Skin of body (tissue), 2 donors: ENCODE measurements around the gene PGM2. TPM values are rescaled to one million over a fixed set of nuclear protein-coding genes. Genes with fewer than 3 reads are reported as not detected.

Experiments used
- DNase-seq: peaks from one replicate; lab custom pipeline; 2025; lab: John Stamatoyannopoulos, UW
- total RNA-seq: library from RNA; depleted of rRNA; stranded (reverse); fragments of >200 nt; gene quantifications from one replicate; pipeline ENCODE4 v1.2.3, GENCODE V29; 2014

Gene PGM2
- total RNA-seq, 1 donor from 2014 or later, result 35.5 TPM

DNA sequence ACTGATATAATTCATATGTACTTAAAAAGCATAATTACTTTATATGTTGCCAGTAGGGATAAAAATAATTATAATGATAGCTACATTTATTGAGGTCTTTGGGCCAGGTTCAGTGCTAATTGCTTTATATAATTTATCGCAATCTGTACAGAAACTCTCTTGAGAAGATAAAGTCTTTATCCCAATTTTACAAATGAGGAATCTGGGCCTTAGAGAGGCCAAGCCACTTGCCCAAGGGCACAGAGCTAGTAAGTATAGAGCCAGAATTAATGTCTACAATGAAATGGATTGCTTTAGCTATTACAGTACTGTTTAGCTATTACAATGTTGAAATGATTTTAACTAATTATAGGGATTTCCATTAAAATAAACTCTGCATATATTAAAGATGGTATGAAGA is 33.8 kb downstream of the PGM2 start:
- DNase-seq, result no peak

GRCh38 chr4:37862961-37863360 is 36.5 kb downstream of the PGM2 start:
- no peak for DNase-seq

GRCh38 chr4:37864786-37865185 is 38.3 kb downstream of the PGM2 start:
- no peak for DNase-seq

- DNase-seq, result no peak
Observed at GRCh38 chr4:37865450-37865849, 39.0 kb downstream of the PGM2 start.

GRCh38 chr4:37867102-37867501 is 40.6 kb downstream of the PGM2 start:
- no peak for DNase-seq

DNA sequence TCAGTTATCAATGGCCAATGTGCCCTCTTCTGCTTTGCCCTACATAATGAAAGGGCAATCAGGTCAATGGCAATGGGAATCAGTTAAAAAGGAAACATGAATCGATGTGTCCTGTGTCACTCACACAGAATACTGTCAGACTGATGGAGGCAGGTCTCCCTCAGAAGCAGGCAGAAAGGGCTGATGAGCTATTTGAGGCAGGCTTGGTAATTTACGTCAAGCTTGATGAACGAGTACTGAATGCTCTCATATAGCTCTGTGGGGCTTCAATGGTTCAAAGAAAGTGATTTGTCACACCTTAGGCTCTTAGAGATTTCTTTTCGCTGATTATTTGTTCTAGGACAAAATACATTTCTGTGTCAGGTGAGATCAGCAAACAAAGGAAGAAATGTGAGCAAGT is 41.8 kb downstream of the PGM2 start:
- no peak for DNase-seq

GRCh38 chr4:37872310-37872988 is 46.0 kb downstream of the PGM2 start:
- no peak for DNase-seq

GRCh38 chr4:37873386-37873785 is 46.9 kb downstream of the PGM2 start:
- no peak for DNase-seq

GRCh38 chr4:37876156-37876555 is 49.7 kb downstream of the PGM2 start:
- DNase-seq, result no peak

DNA sequence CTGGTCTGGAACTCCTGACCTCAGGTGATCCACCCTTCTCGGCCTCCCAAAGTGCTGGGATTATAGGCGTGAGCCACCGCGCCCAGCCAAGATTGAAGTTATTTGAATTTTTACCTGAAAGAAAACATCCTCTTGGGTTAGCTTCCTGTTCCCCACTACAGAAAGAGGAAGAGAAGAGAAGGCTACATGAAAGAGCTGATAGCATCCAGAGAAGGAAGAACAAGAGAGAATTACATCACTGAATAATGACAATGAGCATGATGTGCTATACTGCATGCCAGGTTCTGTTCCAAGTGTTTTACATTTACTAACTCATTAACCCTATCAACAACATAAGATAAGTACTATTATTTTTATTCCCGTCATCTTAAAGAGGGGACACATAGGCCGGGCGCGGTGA is 52.9 kb downstream of the PGM2 start:
- no peak for DNase-seq

DNA sequence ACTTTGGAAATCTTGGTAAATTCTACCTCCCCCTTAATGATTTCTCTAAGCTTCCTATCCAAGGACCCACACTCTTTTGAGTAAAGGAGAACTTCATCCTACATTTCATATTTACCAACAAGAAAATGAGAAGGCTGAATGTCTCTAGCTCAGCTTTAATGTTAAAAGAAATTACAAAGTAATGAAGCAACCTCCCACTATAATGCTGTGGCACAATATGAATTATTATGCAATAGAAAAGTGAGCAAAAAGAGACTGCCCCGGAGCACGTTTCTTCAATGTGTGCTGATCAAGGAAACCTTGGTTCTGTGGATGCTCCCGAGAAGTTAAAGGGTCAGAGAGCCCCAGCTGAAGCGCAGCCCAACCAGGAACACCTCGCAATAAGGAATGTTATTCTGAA is 55.3 kb downstream of the PGM2 start:
- DNase-seq, result no peak

DNA sequence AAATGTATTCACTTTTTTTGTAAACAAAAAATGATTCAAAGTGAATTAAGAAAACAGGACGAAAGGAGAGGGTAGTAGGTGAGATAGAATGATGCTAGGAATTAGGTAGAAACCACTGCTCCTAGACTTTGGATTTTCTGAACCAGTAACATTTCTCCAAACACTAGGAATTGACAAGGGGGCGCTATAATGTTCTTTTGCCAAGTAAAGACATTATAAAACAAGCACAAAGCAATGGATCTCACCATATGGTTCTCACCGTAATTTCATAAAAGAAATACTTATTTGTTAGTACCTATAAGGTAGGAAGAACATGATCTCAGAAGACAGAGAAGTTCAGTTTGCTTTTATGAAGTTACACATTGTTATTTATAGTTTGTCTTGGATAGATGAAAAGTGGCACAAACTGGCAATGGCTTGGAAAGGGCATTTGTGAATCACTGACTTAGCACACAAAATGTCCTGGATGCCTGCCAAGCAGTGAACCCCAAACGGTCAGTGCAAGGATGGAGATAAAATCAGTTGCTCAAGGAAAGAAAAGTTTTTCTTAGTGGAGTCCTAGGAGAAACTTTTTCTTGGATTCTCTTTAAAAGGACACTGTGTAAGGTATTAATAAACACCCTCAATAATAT is 56.3 kb downstream of the PGM2 start:
- DNase-seq, result no peak

DNA sequence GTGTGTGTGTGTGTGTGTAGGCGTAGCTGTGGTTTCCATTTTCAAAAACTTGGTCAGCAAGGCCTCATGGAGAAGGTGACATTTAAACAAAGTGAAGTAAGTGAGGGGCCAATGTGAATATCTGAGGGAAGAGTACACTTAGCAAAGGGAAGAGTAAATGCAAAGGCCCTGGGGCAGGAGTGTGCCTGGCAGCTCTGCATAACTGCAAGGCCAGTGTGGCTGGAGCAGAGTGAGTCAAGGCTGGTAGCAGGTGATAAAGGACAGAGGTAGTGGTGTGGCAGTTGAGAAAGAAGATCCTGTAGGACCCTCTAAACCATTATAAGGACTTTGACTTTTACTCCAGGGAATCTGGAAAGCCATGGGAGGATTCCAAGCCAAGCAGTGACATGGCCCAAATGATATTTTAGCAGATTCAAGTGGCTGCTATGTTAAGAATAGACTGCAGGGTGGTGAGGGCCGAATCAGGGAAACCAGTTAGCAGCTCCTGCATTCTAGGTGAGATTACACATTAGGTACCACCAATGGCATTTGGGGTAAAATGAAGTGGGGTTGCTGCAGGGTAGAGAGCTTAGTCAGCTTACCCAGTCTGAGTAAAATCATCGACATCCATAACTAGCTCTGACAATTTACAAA is 58.5 kb downstream of the PGM2 start:
- no peak for DNase-seq

GRCh38 chr4:37885496-37885895 is 59.0 kb downstream of the PGM2 start:
- no peak for DNase-seq

- no peak for DNase-seq
Observed at GRCh38 chr4:37889849-37890800, 63.6 kb downstream of the PGM2 start.

GRCh38 chr4:37890801-37891259 is 64.3 kb downstream of the PGM2 start, which contains the start of gene TBC1D1:
Gene TBC1D1, plus strand, starts transcription at chr4:37891084. Its CDS starts 11,012 bp downstream, at chr4:37902096.
- DNase-seq, result no peak

DNA sequence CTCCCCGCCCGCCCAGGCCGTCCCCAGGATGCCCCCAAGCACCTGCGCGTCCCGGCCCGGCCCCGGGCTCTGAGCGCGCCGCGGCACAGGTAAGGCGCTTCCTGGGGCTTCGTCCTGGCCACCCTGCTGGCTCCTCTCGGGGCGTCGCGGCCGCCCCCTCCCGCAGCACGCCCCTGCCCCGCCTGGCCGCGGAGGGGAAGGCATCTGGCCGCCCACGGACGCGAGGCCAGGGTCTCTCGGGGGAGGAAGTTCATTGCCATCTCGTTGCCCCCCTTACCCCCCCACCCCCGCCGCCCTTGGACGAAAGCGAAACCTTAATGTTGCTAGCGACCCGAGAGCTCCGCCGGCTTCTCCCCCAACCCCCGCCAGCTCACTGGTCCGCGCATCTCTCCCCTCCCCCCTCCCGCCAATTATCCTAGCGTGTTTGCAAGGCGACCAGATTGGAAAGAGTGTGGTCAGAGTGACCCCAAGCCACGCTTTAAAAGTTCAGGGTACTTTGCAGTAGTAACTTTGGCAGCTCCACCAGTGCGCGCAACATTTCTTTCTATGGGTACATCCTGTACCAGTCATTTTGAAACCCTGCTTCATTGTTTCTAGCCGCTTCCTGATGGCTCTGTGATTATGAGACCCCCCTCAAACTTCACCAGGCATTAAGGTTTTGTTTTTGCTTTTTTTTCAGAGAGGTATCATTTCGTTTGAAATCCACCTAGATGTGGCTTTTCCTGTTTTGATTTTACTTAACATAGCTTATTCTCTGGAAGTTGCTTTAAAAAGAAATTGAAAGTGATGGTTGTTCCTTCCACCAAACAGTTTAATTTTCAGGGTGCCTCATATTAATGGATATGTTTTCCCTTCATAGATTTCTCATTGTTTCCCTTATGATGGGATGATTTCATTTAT is 65.0 kb downstream of the PGM2 start:
- DNase-seq, result peak; percentile 5

GRCh38 chr4:37892641-37893040 is 66.2 kb downstream of the PGM2 start:
- no peak for DNase-seq

- no peak for DNase-seq
Observed at GRCh38 chr4:37893164-37893563, 66.7 kb downstream of the PGM2 start.

DNA sequence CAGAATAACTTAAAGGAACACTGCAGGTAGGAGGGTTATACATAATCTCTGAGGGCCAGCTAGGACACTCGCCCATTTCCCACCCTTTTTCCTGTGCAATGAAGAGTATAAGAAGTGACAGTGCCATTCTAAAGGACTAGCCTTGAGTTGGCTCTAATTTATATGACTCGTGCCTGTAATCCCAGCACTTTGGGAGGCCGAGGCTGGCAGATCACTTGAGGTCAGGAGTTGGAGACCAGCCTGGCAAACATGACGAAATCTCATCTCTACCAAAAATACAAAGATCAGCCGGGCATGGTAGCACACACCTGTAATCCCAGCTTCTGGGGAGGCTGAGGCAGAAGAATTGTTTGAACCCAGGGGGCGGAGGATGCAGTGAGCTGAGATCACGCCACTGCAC is 68.8 kb downstream of the PGM2 start:
- no peak for DNase-seq
